HG03378 (cell line): ENCODE measurements around the gene GPC3.

Experiments
- ATAC-seq: cut with Tn5 transposase; IDR thresholded peaks from one replicate; pipeline ENCODE4 v1.9.1; 2021; ENCODE audit warnings: mild to moderate bottlenecking, moderate library complexity; ENCODE audit not compliant: unreplicated experiment

The GPC3 gene

DNA sequence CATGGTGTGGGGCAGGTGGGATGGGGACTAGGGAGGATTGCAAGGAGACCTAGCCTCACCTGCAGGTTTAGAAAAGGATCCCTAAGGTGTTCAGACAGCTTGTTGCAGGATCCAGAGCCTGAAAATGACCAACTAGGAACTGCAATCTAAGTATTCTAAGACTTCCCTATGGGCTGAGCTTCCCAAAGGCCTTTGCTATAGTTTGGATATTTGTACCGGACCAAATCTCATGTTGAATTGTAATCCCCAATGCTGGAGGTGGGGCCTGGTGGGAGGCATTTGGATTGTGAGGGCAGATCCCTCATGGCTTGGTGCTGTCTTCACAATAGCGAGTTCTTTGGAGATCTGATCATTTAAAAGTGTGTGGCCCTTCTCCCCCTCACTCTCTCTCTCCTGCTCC, 52.1 kb downstream of the GPC3 start:
- no peak for ATAC-seq

DNA sequence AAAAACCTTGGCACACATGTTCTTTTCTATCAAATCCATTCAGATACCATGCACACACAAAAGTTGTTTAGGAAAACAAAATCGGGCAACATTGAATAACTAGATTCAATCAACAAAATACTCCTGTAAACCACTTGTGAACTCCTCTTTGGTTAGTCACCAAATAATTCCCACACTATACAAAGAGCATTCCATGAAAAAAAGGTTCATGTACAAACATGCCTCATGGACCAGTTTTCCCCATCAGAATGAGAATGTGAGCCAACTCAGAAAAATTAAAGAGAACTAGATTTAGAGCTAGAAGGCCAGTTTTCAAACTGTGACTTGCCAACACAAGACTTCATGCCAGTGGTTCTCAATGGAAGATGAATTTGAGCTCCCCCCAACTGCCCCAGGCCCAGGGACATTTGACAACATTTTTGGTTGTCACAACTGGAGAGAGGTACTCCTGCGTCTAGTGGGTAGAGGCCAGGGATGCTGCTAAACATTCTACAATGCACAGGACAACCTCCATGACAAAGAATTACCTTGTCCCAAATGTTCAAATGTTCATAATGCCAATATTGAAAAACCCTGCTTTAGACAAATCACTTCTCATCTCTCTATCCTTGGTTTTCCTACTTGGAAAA, 55.4 kb downstream of the GPC3 start:
- no peak for ATAC-seq

GRCh38 chrX:133928365-133928764, 57.0 kb downstream of the GPC3 start:
- no peak for ATAC-seq

DNA sequence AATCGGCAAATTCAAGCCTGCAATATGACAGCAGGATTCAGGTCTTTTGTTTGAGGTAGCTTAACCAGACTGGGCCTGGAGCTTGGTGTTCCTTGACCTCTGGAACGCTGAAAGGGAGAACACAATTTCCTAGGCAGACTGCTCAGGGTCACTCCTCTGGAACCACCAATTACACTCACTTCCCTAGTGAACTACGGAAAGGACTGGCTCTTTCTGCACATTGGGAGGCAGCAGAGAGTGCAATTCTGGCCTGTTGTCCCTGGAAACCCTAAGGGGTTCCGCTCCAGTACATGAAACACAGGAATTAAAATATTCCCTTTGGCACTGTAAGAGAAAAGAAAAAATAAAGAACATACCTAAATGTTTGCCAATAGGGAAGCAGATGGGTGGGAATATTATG, 58.6 kb downstream of the GPC3 start:
- ATAC-seq, result no peak

GRCh38 chrX:133926099-133926498, 59.3 kb downstream of the GPC3 start:
- ATAC-seq, result no peak

- no peak for ATAC-seq
Measured at GRCh38 chrX:133924548-133924947, 60.8 kb downstream of the GPC3 start.

DNA sequence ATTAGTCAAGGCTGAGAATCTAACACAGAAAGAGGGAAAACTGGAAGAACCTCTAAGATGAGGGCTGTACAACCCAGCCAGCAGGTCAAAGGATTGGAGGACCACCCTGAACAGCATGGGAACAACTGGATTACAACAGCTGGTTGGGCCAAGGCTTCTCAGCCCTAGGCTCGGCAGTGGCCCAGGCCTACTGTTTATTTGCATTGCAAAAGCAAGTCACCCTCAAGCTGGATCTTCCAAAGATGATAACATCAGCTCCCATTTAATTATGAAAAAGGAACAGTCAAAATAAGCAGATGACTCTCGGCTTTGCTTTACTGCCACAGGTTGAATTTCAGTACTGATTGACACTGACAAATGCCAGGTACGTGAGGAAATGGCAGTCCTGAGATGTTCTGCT, 61.8 kb downstream of the GPC3 start:
- ATAC-seq, result no peak

DNA sequence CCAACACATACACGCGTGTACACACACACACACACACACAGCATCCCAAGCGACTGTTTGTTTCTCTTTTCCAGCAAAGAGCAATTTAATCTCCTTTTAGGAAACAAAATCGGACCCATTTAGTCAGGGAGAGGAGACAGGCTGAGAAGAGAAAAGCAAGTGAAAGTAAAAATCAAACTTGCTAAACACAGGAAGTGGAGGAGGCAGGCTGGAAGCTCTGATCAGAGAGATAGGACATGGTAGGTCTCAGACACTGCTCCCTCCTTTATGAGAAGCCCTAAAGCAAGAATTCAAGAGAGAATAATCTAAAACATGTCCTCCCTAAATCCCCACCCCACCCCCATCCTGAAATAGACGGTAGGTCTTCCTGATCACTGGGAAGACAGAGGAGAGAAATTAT, 62.3 kb downstream of the GPC3 start:
- ATAC-seq, result no peak

GRCh38 chrX:133922390-133922771, 63.0 kb downstream of the GPC3 start:
- no peak for ATAC-seq

DNA sequence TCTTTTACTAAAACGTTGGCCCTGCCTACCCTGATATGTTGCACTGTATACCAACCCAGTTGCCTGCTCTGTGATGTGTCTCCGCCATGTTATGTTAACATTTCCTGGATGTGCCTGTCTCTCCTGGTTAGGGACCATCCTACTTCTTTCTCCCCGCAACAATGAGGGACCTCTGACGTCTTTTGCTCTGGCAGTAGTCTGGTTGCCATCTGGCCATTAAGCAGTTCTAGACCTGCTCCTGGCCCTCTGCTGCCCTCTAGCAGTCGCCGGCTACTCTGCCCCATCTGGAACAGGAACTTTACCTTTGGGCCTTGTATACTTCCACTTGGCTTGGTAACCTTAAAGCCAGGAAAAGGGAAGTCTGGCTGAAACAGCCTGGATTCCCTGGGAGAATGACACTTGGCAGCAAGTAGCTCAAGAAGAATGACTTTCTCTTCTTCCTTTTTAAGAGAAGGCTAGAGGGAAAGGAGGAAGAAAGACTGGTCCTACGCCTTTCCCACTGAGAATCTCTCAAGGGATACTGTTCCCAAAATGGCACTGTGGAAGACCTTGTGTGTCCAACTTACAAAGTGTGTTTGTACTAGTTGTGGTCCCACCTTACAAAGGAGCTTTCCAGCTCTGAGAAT, 63.5 kb downstream of the GPC3 start:
- ATAC-seq, result no peak

DNA sequence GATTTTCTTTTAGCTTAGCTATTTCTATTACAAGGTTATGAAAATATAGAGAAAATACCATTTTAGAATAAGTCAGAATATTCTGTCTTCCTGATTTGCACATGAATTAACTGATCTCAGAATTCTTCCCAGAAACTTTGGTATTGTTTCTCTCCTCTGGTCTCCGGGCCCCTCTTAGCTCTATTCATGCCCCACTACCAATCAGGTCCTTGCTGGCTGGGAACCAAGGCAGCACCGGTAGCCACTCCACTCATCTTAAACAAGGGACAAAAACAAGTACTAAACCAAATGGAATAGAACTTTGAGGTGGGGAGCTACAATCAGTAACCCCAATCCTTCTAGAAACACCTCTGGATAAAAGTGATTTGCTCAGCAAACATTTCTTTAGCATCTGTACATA, 64.3 kb downstream of the GPC3 start:
- no peak for ATAC-seq

DNA sequence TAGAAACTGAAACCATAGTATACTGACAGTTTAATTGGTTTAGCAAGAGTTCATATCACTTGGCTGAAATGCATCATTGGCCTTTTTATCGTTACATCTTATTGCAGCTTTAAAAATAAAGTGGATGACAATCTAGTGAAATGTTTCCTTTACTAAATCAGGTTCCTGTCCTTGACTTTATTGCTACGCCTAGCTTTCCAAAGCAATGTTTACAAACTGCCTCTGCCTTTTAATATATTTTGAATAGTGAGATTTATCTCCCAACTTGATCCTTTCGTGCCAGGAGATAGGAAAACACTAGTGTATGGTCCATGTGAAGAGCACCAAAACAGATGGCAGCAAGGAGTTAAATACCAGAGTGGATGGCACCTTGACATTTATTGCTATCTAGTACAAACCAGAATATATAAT, 67.0 kb downstream of the GPC3 start:
- no peak for ATAC-seq

DNA sequence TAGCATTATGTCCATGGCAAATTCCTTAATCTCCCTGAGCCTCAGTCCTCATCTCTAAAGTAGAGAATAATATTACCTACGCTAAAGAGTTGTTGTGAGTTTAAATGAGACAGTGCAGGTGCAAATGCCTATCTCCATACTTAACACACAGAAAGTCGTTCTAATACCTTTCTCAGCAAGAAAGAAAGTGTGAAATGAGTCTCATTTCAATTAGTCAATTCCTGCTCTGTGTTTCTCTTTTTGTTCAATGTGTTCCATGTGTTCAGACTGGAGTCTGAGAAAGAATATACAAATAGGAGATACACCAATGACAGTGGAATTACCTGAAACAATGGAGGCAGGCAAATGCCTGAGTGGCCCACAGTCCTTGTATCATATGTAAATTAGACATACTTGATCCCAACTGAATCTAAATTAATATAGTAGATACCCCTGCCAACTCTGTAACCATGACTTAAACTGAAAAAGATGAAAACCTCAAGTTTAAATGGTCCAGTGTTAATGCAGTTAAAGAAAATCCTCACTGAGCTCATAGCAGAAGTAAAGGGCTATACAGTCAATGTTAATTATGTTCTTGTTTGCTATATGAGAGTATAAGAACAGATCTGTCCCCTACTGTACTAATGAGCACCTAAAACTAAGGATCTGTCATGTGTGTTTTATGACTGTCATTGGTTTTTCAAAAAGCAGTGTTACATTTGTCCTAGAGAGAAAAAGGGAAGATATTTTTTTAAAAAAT, 68.2 kb downstream of the GPC3 start:
- ATAC-seq, result no peak

- ATAC-seq, result no peak
Measured at GRCh38 chrX:133913658-133914388, 71.6 kb downstream of the GPC3 start.

GRCh38 chrX:133913009-133913408, 72.4 kb downstream of the GPC3 start:
- no peak for ATAC-seq

GRCh38 chrX:133911825-133912495, 73.4 kb downstream of the GPC3 start:
- no peak for ATAC-seq

GRCh38 chrX:133910539-133910938, 74.9 kb downstream of the GPC3 start:
- no peak for ATAC-seq

- no peak for ATAC-seq
Measured at GRCh38 chrX:133909888-133910287, 75.5 kb downstream of the GPC3 start.

- ATAC-seq, result no peak
Measured at GRCh38 chrX:133908223-133908955, 77.0 kb downstream of the GPC3 start.

- ATAC-seq, result no peak
Measured at GRCh38 chrX:133907606-133908005, 77.8 kb downstream of the GPC3 start.
